HCT116 (cell line): Measurements from ENCODE around the gene SLC25A18. TPM values are rescaled to one million over a fixed set of nuclear protein-coding genes. Genes with fewer than 3 reads are reported as not detected.

ENCODE experiments used
- ATAC-seq: fragments of 200-7000 bp; cut with Tn5 transposase; 2 replicates; pipeline ENCODE4 v1.9.1; 2020; ENCODE audit warnings: mild to moderate bottlenecking, moderate library complexity
- BruUV-seq: library from RNA; stranded (reverse); fragments of 400-500 nt; replicated peaks from 2 replicates; lab custom pipeline; 2021; lab: Mats Ljungman, UMichigan
- CTCF ChIA-PET: fragments of 300-600 bp; sonication (Branson Sonifier 250); formaldehyde crosslinking; loops from one replicate; lab custom pipeline; 2021; ENCODE audit warnings: antibody characterized with exemption; lab: Charles Lee
- POLR2A ChIA-PET: fragments of 300-600, 350-600 bp; sonication (Branson Sonifier 250); formaldehyde crosslinking; loops from one replicate; lab custom pipeline; 2021; ENCODE audit warnings: antibody characterized with exemption; lab: Charles Lee
- RAD21 ChIA-PET, 2 experiments: fragments of 300-600 bp; sonication (Branson Sonifier 250); formaldehyde crosslinking; loops; one replicate each; lab custom pipeline; 2023; ENCODE audit warnings: low total read pairs in 2 of 2; ENCODE audit not compliant: uncharacterized antibody in 2 of 2, unreplicated experiment in 2 of 2, low non-redundant PET in 1 of 2; lab: Charles Lee
- DNase-seq: peaks from one replicate; pipeline ENCODE4 v3.0.0-alpha.2; 2010; ENCODE audit warnings: low read depth, low spot score
- H2AFZ ChIP-seq: fragments of 200-600 bp; shearing (Covaris generic), sonication (generic); 2 replicates; pipeline ENCODE4 v1.6.1; 2017; ENCODE audit warnings: low read depth, mixed run types, mixed read lengths, antibody characterized with exemption, low read length; ENCODE audit not compliant: poor library complexity, severe bottlenecking
- H3K27ac ChIP-seq: 2 replicates; pipeline ENCODE4 v1.5.1; 2012; ENCODE audit warnings: low read depth, low read length
- H3K27me3 ChIP-seq: fragments of 200-600 bp; sonication (generic); 2 replicates; pipeline ENCODE4 v1.6.1; 2016; ENCODE audit warnings: mixed run types, low read length, mixed read lengths; ENCODE audit not compliant: insufficient read depth
- H3K36me3 ChIP-seq, 2 experiments: fragments of 200-500 bp in 1 of 2; fragments of 200-600 bp in 1 of 2; sonication (Bioruptor generic) in 1 of 2; sonication (generic) in 1 of 2; 2 replicates each; pipeline versions ENCODE4 v1.5.1 to v1.6.1; 2014 to 2016; ENCODE audit warnings: low read length in 2 of 2, inconsistent platforms in 1 of 2, mixed read lengths in 1 of 2, mixed run types in 1 of 2; ENCODE audit not compliant: insufficient read depth in 2 of 2, control insufficient read depth in 1 of 2
- H3K4me1 ChIP-seq, 2 experiments: fragments of 200-600 bp in 1 of 2; sonication (generic) in 1 of 2; 2 replicates each; pipeline versions ENCODE4 v1.5.1 to v1.6.1; 2012 to 2017; ENCODE audit warnings: low read length in 2 of 2, inconsistent platforms in 1 of 2, mild to moderate bottlenecking in 1 of 2, mixed read lengths in 1 of 2, mixed run types in 1 of 2, moderate library complexity in 1 of 2; ENCODE audit not compliant: insufficient read depth in 2 of 2, control insufficient read depth in 1 of 2
- H3K4me2 ChIP-seq: fragments of 200-600 bp; sonication (generic); 2 replicates; pipeline ENCODE4 v1.6.1; 2017; ENCODE audit warnings: mixed run types, low read length, mixed read lengths
- H3K4me3 ChIP-seq, 2 experiments: fragments of 200-600 bp in 1 of 2; sonication (generic) in 1 of 2; replicated peaks in 1 of 2; 2 replicates each; pipeline ENCODE4 v1.5.1; 2011 to 2016; ENCODE audit warnings: low read length in 2 of 2, control low read depth in 1 of 2, low read depth in 1 of 2, mild to moderate bottlenecking in 1 of 2, mixed read lengths in 1 of 2, mixed run types in 1 of 2
- H3K79me2 ChIP-seq: fragments of 200-600 bp; sonication (generic); 2 replicates; pipeline ENCODE4 v1.6.1; 2017; ENCODE audit warnings: mild to moderate bottlenecking, mixed run types, low read length, moderate library complexity, mixed read lengths; ENCODE audit not compliant: insufficient read depth
- H3K9ac ChIP-seq: fragments of 200-600 bp; sonication (generic); 2 replicates; pipeline ENCODE4 v1.6.1; 2016; ENCODE audit warnings: low read length, mixed read lengths
- H3K9me2 ChIP-seq: fragments of 200-600 bp; sonication (generic), shearing (Covaris generic); 2 replicates; pipeline ENCODE4 v1.6.1; 2017; ENCODE audit warnings: mixed run types, mild to moderate bottlenecking, moderate library complexity; ENCODE audit not compliant: insufficient read depth
- H3K9me3 ChIP-seq, 2 experiments: fragments of 200-500 bp in 1 of 2; fragments of 200-600 bp in 1 of 2; sonication (Bioruptor generic) in 1 of 2; sonication (generic) in 1 of 2; 2 replicates each; pipeline ENCODE4 v1.6.1; 2014 to 2017; ENCODE audit warnings: low read length in 2 of 2, mixed read lengths in 2 of 2, inconsistent platforms in 1 of 2, low read depth in 1 of 2, mild to moderate bottlenecking in 1 of 2, mixed run types in 1 of 2, moderate library complexity in 1 of 2; ENCODE audit not compliant: control insufficient read depth in 1 of 2, insufficient read depth in 1 of 2
- H4K20me1 ChIP-seq: fragments of 200-600 bp; sonication (generic), shearing (Covaris generic); 2 replicates; pipeline ENCODE4 v1.6.1; 2017; ENCODE audit warnings: mixed run types, mild to moderate bottlenecking, moderate library complexity; ENCODE audit not compliant: insufficient read depth
- CEBPB ChIP-seq: IDR thresholded peaks from 2 replicates; pipeline ENCODE4 v1.6.1; 2012; ENCODE audit warnings: low read depth
- ELF1 ChIP-seq: IDR thresholded peaks from 2 replicates; pipeline ENCODE4 v1.6.1; 2012; ENCODE audit warnings: low read depth, borderline replicate concordance
- REST ChIP-seq: IDR thresholded peaks from 2 replicates; pipeline ENCODE4 v1.6.1; 2012; ENCODE audit warnings: low read depth
- ZBTB33 ChIP-seq: IDR thresholded peaks from 2 replicates; pipeline ENCODE4 v1.6.1; 2011; ENCODE audit warnings: mild to moderate bottlenecking, low read length, moderate library complexity; ENCODE audit not compliant: insufficient replicate concordance; ENCODE audit errors: extremely low read depth
- intact Hi-C: fragments of 100-400 bp; cut with micrococcal nuclease; formaldehyde crosslinking; loops from 2 replicates; pipeline ENCODE4 v1.10.0; 2022
- total RNA-seq: library from RNA; stranded (reverse); gene quantifications from one replicate; pipeline ENCODE4 v1.2.1, GENCODE V29; 2021; ENCODE audit not compliant: unreplicated experiment
- TF ChIP-seq, protein P1 (sequence below): IDR thresholded peaks from 2 replicates; pipeline ENCODE4 v1.6.1; 2012

SLC25A18 gene
- total RNA-seq, 1 experiment from 2014 or later, result not detected

DNA sequence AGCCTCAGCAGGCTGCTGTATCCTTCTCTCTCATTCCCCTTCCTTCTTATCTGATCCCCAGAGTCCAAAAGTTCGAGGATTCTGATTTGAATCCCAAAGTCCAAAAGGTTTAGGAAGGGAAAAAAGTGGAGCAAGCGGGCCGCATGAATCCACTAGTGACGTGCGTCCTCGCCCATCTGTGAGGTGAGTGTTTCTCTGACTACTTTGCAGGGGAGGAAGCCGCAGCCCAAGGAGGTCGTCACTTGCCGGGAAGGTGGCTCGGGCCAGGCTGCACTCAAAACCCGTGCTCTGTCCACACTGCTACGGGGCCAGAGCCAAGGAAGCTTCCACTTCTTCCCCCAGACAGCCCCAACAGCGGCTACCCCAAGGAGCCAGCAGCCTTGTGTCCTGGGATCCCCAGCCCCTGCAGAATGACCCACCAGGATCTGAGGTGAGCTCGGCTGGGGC lies 16.3 kb downstream of the SLC25A18 start:
- H3K79me2 ChIP-seq, result no peaks in the 10 kb centered on the region
- no peak overlapping the region for H3K4me3 ChIP-seq
- H3K9me2 ChIP-seq, result no peaks in the 10 kb centered on the region
- no TSS peak for BruUV-seq
- no peaks in the 10 kb centered on the region for H3K9me3 ChIP-seq
- H3K4me1 ChIP-seq, result peaks cover 0 to 5% of the 10 kb centered on the region in 2 experiments; a peak in 1 of 4 replicates
- DNase-seq (no peak), ATAC-seq (no peak)
- intact Hi-C loops, result no loop called here
- no peaks in the 10 kb centered on the region for H3K36me3 ChIP-seq
- no peak overlapping the region for H3K4me2 ChIP-seq
- no peak overlapping the region for H3K27ac ChIP-seq
- no peaks in the 10 kb centered on the region for H3K27me3 ChIP-seq
- ChIA-PET POLR2A (no interaction called here), CTCF (no interaction called here), RAD21 (no interaction called here)
- no peak overlapping the region for H2AFZ ChIP-seq
- H3K9ac ChIP-seq, result no peak overlapping the region
- no peaks in the 10 kb centered on the region for H4K20me1 ChIP-seq
- TF ChIP-seq REST, result no peak
- TF ChIP-seq, protein P1, sequence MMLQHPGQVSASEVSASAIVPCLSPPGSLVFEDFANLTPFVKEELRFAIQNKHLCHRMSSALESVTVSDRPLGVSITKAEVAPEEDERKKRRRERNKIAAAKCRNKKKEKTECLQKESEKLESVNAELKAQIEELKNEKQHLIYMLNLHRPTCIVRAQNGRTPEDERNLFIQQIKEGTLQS, result no peak
- TF ChIP-seq CEBPB, result no peak
- TF ChIP-seq ZBTB33, result no peak
- TF ChIP-seq ELF1, result no peak
